OCI-LY1 (cell line): ENCODE data around the gene TRIM54.

ENCODE experiments used
- H2AFZ ChIP-seq: fragments of 200-600 bp; sonication (generic), shearing (Covaris generic); 2 replicates; pipeline ENCODE4 v1.6.0; 2014; ENCODE audit warnings: antibody characterized with exemption, mild to moderate bottlenecking, low read length
- H3F3A ChIP-seq: fragments of 200-600 bp; sonication (generic), shearing (Covaris generic); 2 replicates; pipeline ENCODE4 v1.6.0; 2014; ENCODE audit warnings: mild to moderate bottlenecking, antibody characterized with exemption, low read length, moderate library complexity; ENCODE audit not compliant: insufficient read depth
- H3K27ac ChIP-seq: fragments of 200-600 bp; sonication (generic); 2 replicates; pipeline ENCODE4 v1.5.1; 2014; ENCODE audit warnings: low read length, mixed run types, mild to moderate bottlenecking, low read depth; ENCODE audit not compliant: poor library complexity, severe bottlenecking
- H3K27me3 ChIP-seq: fragments of 200-600 bp; sonication (generic); 2 replicates; pipeline ENCODE4 v1.6.0; 2014; ENCODE audit warnings: antibody characterized with exemption, mild to moderate bottlenecking, low read length, moderate library complexity; ENCODE audit not compliant: insufficient read depth
- H3K36me3 ChIP-seq: fragments of 200-600 bp; sonication (generic); 2 replicates; pipeline ENCODE4 v1.6.1; 2014; ENCODE audit warnings: mild to moderate bottlenecking, antibody characterized with exemption, low read length, moderate library complexity, mixed read lengths; ENCODE audit not compliant: insufficient read depth
- H3K4me1 ChIP-seq: fragments of 200-600 bp; sonication (generic); 2 replicates; pipeline ENCODE4 v1.5.1; 2014; ENCODE audit warnings: mild to moderate bottlenecking, low read length, moderate library complexity; ENCODE audit not compliant: insufficient read depth, severe bottlenecking
- H3K4me2 ChIP-seq: fragments of 200-600 bp; sonication (generic), shearing (Covaris generic); 2 replicates; pipeline ENCODE4 v1.6.1; 2014; ENCODE audit warnings: low read length
- H3K4me3 ChIP-seq: fragments of 200-600 bp; sonication (generic); 2 replicates; pipeline ENCODE4 v1.5.1; 2014; ENCODE audit warnings: low read length, low read depth, mild to moderate bottlenecking, mixed read lengths; ENCODE audit not compliant: poor library complexity, severe bottlenecking
- H3K79me2 ChIP-seq: fragments of 200-600 bp; shearing (Covaris generic); 2 replicates; pipeline ENCODE4 v1.6.1; 2016; ENCODE audit warnings: mixed run types, low read length, mixed read lengths; ENCODE audit not compliant: insufficient read depth
- H3K9ac ChIP-seq: fragments of 200-600 bp; sonication (generic), shearing (Covaris generic); 2 replicates; pipeline ENCODE4 v1.6.1; 2014; ENCODE audit warnings: mild to moderate bottlenecking, low read length, mixed read lengths
- H3K9me2 ChIP-seq: fragments of 200-600 bp; sonication (generic), shearing (Covaris generic); 2 replicates; pipeline ENCODE4 v1.6.1; 2014; ENCODE audit warnings: low read depth, mild to moderate bottlenecking, low read length, mixed read lengths
- H3K9me3 ChIP-seq: fragments of 200-600 bp; shearing (Covaris generic); 2 replicates; pipeline ENCODE4 v1.6.1; 2014; ENCODE audit warnings: low read length, mixed read lengths
- H4K20me1 ChIP-seq: fragments of 200-600 bp; sonication (generic), shearing (Covaris generic); 2 replicates; pipeline ENCODE4 v1.6.0; 2016; ENCODE audit warnings: mild to moderate bottlenecking, low read length; ENCODE audit not compliant: insufficient read depth
- CTCF ChIP-seq: fragments of 200-600 bp; sonication (generic), shearing (Covaris generic); IDR thresholded peaks from 2 replicates; pipeline ENCODE4 v1.5.1; 2017; ENCODE audit warnings: mild to moderate bottlenecking, antibody characterized with exemption, low read length, moderate library complexity, mixed read lengths
- EZH2 ChIP-seq: fragments of 200-600 bp; sonication (generic), shearing (Covaris generic); IDR thresholded peaks from 2 replicates; pipeline ENCODE4 v1.8.0; 2017; ENCODE audit warnings: borderline replicate concordance, mixed run types, mild to moderate bottlenecking, antibody characterized with exemption, low read length, moderate library complexity, mixed read lengths

The TRIM54 gene

DNA sequence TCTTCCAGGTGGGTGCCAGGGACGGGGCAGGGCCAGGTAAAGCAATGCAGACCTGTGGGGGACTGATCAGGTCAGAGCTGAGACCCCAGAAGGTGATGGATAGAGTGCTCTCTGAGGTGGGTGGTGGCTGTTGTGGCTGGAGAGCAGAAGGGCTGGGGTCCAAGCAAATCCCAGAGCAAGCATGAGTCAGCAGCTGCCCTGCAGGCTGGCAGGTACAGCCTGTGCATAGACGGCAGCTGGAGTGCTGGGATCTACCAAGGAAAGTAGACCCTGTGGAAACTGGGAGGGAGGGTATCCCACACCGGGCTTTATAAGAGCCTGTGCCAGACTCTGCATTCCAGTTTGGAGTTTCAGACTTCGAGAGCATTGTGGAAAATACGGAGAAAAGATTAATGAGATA, 663 bp downstream of the TRIM54 start:
- no peak overlapping the region for H3K4me3 ChIP-seq

GRCh38 chr2:27284996-27285395, 2.8 kb downstream of the TRIM54 start:
- Histone ChIP-seq H3K4me1 (no peaks in the 10 kb centered on the region), H3K27ac (no peak overlapping the region), H2AFZ (no peak overlapping the region), H3K9me2 (no peaks in the 10 kb centered on the region), H3F3A (no peaks in the 10 kb centered on the region), H3K4me2 (no peak overlapping the region), H4K20me1 (no peaks in the 10 kb centered on the region), H3K79me2 (no peaks in the 10 kb centered on the region), H3K4me3 (no peak overlapping the region), H3K36me3 (no peaks in the 10 kb centered on the region), H3K9ac (no peak overlapping the region), H3K27me3 (no peaks in the 10 kb centered on the region; the same call in 1 of the 2 replicates), H3K9me3 (no peaks in the 10 kb centered on the region)
- TF ChIP-seq EZH2 (no peak), CTCF (no peak)

More for the DNA sequence above, 663 bp downstream of the TRIM54 start:
- Histone ChIP-seq H3K27ac (no peak overlapping the region), H3K4me2 (no peak overlapping the region), H3K36me3 (no peaks in the 10 kb centered on the region), H3K9me2 (no peaks in the 10 kb centered on the region), H3K79me2 (no peaks in the 10 kb centered on the region), H3F3A (no peaks in the 10 kb centered on the region), H3K9me3 (no peaks in the 10 kb centered on the region), H3K4me1 (no peaks in the 10 kb centered on the region), H2AFZ (no peak overlapping the region), H4K20me1 (no peaks in the 10 kb centered on the region), H3K27me3 (no peaks in the 10 kb centered on the region; the same call in 1 of the 2 replicates), H3K9ac (no peak overlapping the region)
- no peak for TF ChIP-seq EZH2

DNA sequence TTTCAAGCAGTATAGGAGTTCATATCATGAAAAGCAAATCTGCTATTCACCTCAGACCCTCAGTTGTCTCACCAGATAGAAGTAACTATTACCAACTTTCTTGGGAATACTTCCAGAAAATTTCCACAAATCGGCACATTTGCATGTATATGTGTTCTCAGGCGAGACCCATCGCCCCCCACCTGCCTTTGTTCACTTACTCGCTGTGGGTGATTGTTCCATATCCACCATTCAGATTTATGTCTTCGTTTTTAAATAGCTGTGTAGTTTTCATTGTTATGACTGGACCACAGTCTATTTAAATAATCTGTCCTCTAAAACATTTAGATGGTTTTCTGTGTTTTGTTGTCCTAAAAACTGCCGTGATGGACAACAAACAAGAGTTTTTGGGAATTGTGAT, 3.3 kb downstream of the TRIM54 start:
- Histone ChIP-seq H3K4me2 (no peak overlapping the region), H3K9me3 (no peaks in the 10 kb centered on the region), H4K20me1 (no peaks in the 10 kb centered on the region), H3K79me2 (no peaks in the 10 kb centered on the region), H3K9ac (no peak overlapping the region), H3K36me3 (no peaks in the 10 kb centered on the region), H3K4me1 (peaks cover 5% of the 10 kb centered on the region), H3K27me3 (no peaks in the 10 kb centered on the region; the same call in 1 of the 2 replicates), H3F3A (no peaks in the 10 kb centered on the region), H3K4me3 (no peak overlapping the region), H2AFZ (no peak overlapping the region), H3K27ac (no peak overlapping the region), H3K9me2 (no peaks in the 10 kb centered on the region)
- TF ChIP-seq CTCF (no peak), EZH2 (no peak)

GRCh38 chr2:27288610-27289009, 6.4 kb downstream of the TRIM54 start:
- no peak overlapping the region for H2AFZ ChIP-seq
- H3K79me2 ChIP-seq = no peaks in the 10 kb centered on the region
- H3K9me2 ChIP-seq = no peaks in the 10 kb centered on the region
- H3K27me3 ChIP-seq = no peaks in the 10 kb centered on the region
- H3K9ac ChIP-seq = no peak overlapping the region
- no peak overlapping the region for H3K4me2 ChIP-seq
- H4K20me1 ChIP-seq = no peaks in the 10 kb centered on the region
- H3K9me3 ChIP-seq = no peaks in the 10 kb centered on the region
- peaks cover 26% of the 10 kb centered on the region for H3K4me1 ChIP-seq
- no peaks in the 10 kb centered on the region for H3F3A ChIP-seq
- no peak overlapping the region for H3K27ac ChIP-seq
- TF ChIP-seq CTCF = no peak
- TF ChIP-seq EZH2 = no peak
- H3K4me3 ChIP-seq = no peak overlapping the region
- H3K36me3 ChIP-seq = no peaks in the 10 kb centered on the region
